Osteoblast (primary cell): ENCODE data around the gene SMARCD2. TPM values are rescaled to one million over a fixed set of nuclear protein-coding genes. Genes with fewer than 3 reads are reported as not detected.

Source experiments
- DNase-seq: peaks from one replicate; pipeline ENCODE4 v3.0.0; 2011; ENCODE audit warnings: low spot score, mixed read lengths; ENCODE audit not compliant: insufficient read length; ENCODE audit errors: missing footprints
- H2AFZ ChIP-seq: 2 replicates; pipeline ENCODE4 v1.6.0; 2011; ENCODE audit warnings: mild to moderate bottlenecking, low read length
- H3K27ac ChIP-seq: 2 replicates; pipeline ENCODE4 v1.5.1; 2011; ENCODE audit warnings: mild to moderate bottlenecking, low read depth, low read length, moderate library complexity
- H3K27me3 ChIP-seq: 2 replicates; pipeline ENCODE4 v1.6.0; 2012; ENCODE audit warnings: mild to moderate bottlenecking, control low read depth, inconsistent platforms, low read length, moderate library complexity; ENCODE audit not compliant: insufficient read depth
- H3K36me3 ChIP-seq: 2 replicates; pipeline ENCODE4 v1.5.1; 2011; ENCODE audit warnings: mild to moderate bottlenecking, low read length, control low read depth, moderate library complexity; ENCODE audit not compliant: insufficient read depth
- H3K4me1 ChIP-seq: 2 replicates; pipeline ENCODE4 v1.5.1; 2011; ENCODE audit warnings: mild to moderate bottlenecking, low read length, control low read depth, moderate library complexity; ENCODE audit not compliant: insufficient read depth
- H3K4me2 ChIP-seq: 2 replicates; pipeline ENCODE4 v1.6.0; 2011; ENCODE audit warnings: mild to moderate bottlenecking, low read length; ENCODE audit not compliant: insufficient read depth
- H3K4me3 ChIP-seq: fragments of 200-600 bp; sonication (generic); 3 replicates; pipeline ENCODE4 v1.5.1; 2012; ENCODE audit warnings: mild to moderate bottlenecking, low read length, inconsistent platforms; ENCODE audit not compliant: insufficient read depth
- H3K79me2 ChIP-seq: 2 replicates; pipeline ENCODE4 v1.6.0; 2012; ENCODE audit warnings: mild to moderate bottlenecking, low read length, control low read depth, inconsistent platforms; ENCODE audit not compliant: insufficient read depth
- H3K9me3 ChIP-seq: 2 replicates; pipeline ENCODE4 v1.5.1; 2011; ENCODE audit warnings: low read depth, low read length, control low read depth
- H4K20me1 ChIP-seq: 2 replicates; pipeline ENCODE4 v1.6.0; 2012; ENCODE audit warnings: mild to moderate bottlenecking, low read length, control low read depth; ENCODE audit not compliant: insufficient read depth
- total RNA-seq: library from RNA; depleted of rRNA; stranded (reverse); fragments of >200 nt; gene quantifications from 2 replicates; pipeline ENCODE4 v1.2.3, GENCODE V29; 2012
- TF ChIP-seq, protein P1 (sequence below): IDR thresholded peaks from 2 replicates; pipeline ENCODE4 v1.5.1; 2011; ENCODE audit warnings: mild to moderate bottlenecking, low read depth, low read length, moderate library complexity; ENCODE audit errors: extremely low read depth

SMARCD2 gene
- total RNA-seq, 1 donor: 53.9 TPM

DNA sequence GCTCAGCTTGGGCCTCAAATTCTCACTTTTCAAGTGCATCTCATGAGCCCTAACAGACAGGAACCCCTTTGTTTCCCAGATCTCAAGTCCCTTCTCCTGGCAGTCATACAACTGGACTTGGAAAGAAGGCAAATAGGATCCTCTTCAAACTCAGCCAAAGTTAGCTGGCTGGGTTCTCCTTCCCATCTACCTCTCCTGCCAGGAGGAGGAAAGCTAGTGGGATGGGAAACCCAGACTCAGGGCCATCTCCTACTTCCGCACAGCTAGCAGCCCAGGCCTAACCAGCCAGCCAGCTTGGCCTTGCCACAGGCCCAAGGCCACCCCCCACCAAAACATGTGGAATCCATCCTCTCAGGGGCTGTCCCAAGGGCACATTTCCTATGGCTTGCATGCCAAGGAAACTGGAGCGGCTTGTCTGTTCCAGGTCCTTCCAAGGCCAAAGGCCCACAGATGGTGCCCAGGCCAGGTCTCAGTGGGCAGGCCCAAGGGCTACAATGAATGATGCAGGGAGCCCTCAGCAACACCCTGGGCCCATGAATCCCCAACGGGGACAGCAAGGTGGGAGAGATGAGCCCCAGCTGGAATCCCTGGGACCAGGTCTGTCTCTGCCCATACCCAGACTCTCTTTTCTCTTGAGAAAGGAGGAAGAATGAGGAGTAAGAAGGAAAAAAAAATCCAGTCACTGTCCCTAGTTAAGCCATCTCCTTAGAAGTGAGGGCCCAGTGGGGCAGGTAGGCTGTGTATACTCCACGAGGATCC is 1.7 kb downstream of the SMARCD2 start:
- Histone ChIP-seq H3K79me2 (peaks cover 63% of the 10 kb centered on the region), H3K4me2 (peak overlapping the region; percentile 90), H3K9me3 (no peaks in the 10 kb centered on the region), H3K27me3 (no peaks in the 10 kb centered on the region), H3K27ac (peak overlapping the region; percentile 68), H3K4me1 (peaks cover 39% of the 10 kb centered on the region), H3K36me3 (peaks cover 9% of the 10 kb centered on the region), H3K4me3 (peak overlapping the region; percentile 95), H2AFZ (no peak overlapping the region), H4K20me1 (peaks cover 34% of the 10 kb centered on the region)
- DNase-seq: peak; percentile 87
- TF ChIP-seq, protein P1, sequence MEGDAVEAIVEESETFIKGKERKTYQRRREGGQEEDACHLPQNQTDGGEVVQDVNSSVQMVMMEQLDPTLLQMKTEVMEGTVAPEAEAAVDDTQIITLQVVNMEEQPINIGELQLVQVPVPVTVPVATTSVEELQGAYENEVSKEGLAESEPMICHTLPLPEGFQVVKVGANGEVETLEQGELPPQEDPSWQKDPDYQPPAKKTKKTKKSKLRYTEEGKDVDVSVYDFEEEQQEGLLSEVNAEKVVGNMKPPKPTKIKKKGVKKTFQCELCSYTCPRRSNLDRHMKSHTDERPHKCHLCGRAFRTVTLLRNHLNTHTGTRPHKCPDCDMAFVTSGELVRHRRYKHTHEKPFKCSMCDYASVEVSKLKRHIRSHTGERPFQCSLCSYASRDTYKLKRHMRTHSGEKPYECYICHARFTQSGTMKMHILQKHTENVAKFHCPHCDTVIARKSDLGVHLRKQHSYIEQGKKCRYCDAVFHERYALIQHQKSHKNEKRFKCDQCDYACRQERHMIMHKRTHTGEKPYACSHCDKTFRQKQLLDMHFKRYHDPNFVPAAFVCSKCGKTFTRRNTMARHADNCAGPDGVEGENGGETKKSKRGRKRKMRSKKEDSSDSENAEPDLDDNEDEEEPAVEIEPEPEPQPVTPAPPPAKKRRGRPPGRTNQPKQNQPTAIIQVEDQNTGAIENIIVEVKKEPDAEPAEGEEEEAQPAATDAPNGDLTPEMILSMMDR: no peak

DNA sequence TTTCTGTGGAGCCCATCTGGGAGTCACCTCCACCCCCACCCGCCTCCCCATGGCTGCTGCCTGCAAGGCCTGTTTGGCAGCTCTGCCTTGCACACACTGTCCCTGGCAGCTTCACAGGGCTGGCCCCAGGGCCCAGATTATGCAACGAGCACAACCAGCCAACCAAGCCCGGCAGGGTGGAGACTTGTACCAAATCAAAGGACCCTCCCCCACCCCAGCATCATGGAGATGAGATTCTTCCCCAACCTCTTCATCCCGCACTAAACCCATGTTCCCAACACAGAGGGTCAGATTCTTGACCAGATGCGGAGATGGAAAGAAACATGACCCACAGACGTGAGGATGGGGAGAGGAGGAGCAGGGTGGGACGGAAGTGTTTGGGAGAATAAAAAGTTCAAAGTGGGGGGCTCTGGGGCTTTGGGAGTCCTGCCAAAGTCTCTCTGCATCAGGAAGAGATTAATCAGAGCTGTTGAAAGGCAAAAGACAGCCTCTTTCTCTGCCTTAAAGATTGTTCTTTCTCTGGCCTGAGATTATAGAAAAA is 3.8 kb downstream of the SMARCD2 start:
- TF ChIP-seq, protein P1: no peak
- H2AFZ ChIP-seq: no peak overlapping the region
- DNase-seq: peak; percentile 65
- no peak overlapping the region for H3K4me3 ChIP-seq
- peaks cover 40% of the 10 kb centered on the region for H4K20me1 ChIP-seq
- H3K79me2 ChIP-seq: peaks cover 68% of the 10 kb centered on the region
- peak overlapping the region; percentile 31 for H3K4me2 ChIP-seq
- peaks cover 24% of the 10 kb centered on the region for H3K36me3 ChIP-seq
- H3K27ac ChIP-seq: peak overlapping the region; percentile 41
- H3K27me3 ChIP-seq: no peaks in the 10 kb centered on the region
- no peaks in the 10 kb centered on the region for H3K9me3 ChIP-seq
- peaks cover 32% of the 10 kb centered on the region for H3K4me1 ChIP-seq

DNA sequence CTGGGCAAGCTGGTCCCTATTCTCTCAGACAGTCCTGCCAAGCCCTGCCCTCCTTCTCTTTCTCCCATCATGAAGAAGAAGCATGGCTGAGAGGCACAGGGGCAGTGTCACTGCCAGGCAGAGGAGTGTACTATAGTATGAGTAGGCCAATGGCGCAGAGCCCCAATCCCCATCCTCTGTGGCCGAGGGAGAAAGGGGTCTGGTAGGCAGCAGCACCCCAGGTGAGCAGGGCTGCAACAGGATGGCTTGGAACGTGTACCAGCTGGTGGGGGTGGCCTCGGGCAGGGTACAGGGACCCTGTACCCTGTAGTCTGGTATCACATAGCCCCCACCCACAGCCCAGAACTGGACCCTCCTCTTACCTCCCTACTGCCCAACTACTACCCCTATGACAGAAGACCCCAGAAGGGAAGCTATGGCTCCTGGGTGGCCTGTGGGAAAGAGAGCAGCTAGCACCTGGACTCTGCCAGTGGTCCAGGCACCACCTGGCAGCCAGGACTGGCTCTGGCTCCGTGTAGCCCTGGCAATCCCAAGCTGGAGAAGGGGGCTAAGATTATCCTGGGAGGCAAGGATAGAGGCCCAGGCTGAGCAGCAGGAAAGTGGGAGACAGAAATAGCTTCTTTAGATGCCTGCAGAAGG is 4.4 kb downstream of the SMARCD2 start:
- H3K36me3 ChIP-seq: peaks cover 30% of the 10 kb centered on the region
- H3K27ac ChIP-seq: no peak overlapping the region
- H3K4me3 ChIP-seq: no peak overlapping the region
- no peaks in the 10 kb centered on the region for H3K9me3 ChIP-seq
- H3K27me3 ChIP-seq: no peaks in the 10 kb centered on the region
- DNase-seq: no peak
- H3K79me2 ChIP-seq: peaks cover 68% of the 10 kb centered on the region
- peaks cover 29% of the 10 kb centered on the region for H3K4me1 ChIP-seq
- TF ChIP-seq, protein P1: no peak
- peaks cover 40% of the 10 kb centered on the region for H4K20me1 ChIP-seq
- H2AFZ ChIP-seq: no peak overlapping the region
- H3K4me2 ChIP-seq: peak overlapping the region; percentile 31

DNA sequence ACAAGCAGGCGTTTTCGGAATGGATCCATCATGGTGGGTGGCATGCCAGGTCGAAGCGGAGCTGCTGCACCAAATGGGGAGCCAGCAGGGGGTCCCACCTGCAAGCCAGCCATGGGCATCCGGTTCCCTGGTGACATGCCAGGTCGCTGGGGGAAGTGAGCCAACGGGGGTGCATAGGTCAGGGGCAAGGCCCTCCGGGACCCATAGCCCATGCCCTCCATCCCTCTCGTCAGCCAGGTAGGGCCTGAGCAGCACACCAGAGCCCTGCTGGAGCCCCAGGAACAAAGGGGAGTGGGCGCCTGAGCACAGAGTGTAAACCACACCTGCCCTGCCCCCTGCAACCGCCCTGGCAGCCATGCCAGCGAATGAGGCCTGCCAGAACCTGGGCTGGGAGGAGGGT is 5.0 kb downstream of the SMARCD2 start:
- Histone ChIP-seq H3K4me1 (peaks cover 29% of the 10 kb centered on the region), H3K4me3 (no peak overlapping the region), H4K20me1 (peaks cover 40% of the 10 kb centered on the region), H3K36me3 (peaks cover 36% of the 10 kb centered on the region), H3K9me3 (no peaks in the 10 kb centered on the region), H3K4me2 (no peak overlapping the region), H3K27me3 (no peaks in the 10 kb centered on the region), H3K27ac (no peak overlapping the region), H2AFZ (no peak overlapping the region), H3K79me2 (peaks cover 68% of the 10 kb centered on the region)
- no peak for DNase-seq
- TF ChIP-seq, protein P1: no peak
